Caco-2 (cell line): ENCODE results near the gene NYAP1. TPM values are rescaled to one million over a fixed set of nuclear protein-coding genes. Genes with fewer than 3 reads are reported as not detected.

Source experiments
- BruUV-seq: library from RNA; stranded (reverse); fragments of 400-500 nt; replicated peaks from 2 replicates; lab custom pipeline; 2021; lab: Mats Ljungman, UMichigan
- CTCF ChIA-PET: fragments of 300-600 bp; sonication (Branson Sonifier 250); formaldehyde crosslinking; loops from one replicate; lab custom pipeline; 2022; ENCODE audit warnings: antibody characterized with exemption; lab: Charles Lee
- POLR2A ChIA-PET: fragments of 300-600 bp; sonication (Branson Sonifier 250); formaldehyde crosslinking; loops from one replicate; lab custom pipeline; 2022; ENCODE audit warnings: antibody characterized with exemption; lab: Charles Lee
- DNase-seq, 2 experiments: peaks; one replicate each; pipeline versions ENCODE4 v3.0.0 to v3.0.0-alpha.2; 2020 to 2022
- H3K27me3 ChIP-seq: replicated peaks from 2 replicates; pipeline ENCODE4 v1.6.0; 2011; ENCODE audit warnings: low read length; ENCODE audit not compliant: control insufficient read depth, insufficient read depth
- H3K36me3 ChIP-seq: 2 replicates; pipeline ENCODE4 v1.5.1; 2011; ENCODE audit warnings: low read length; ENCODE audit not compliant: control insufficient read depth, insufficient read depth
- H3K4me1 ChIP-seq: fragments of 250-450 bp; sonication (Bioruptor Pico); 2 replicates; pipeline ENCODE4 v1.5.1; 2020; ENCODE audit warnings: mild to moderate bottlenecking
- H3K4me3 ChIP-seq: 2 replicates; pipeline ENCODE4 v1.5.1; 2011; ENCODE audit warnings: low read depth, mild to moderate bottlenecking, control low read depth, low read length
- H3K9me3 ChIP-seq: fragments of 250-450 bp; sonication (Bioruptor Pico); 2 replicates; pipeline ENCODE4 v1.5.1; 2020; ENCODE audit warnings: mild to moderate bottlenecking, moderate library complexity
- H3K27ac Mint-ChIP-seq: one replicate; pipeline ENCODE4 v1.8.0; 2022; ENCODE audit warnings: mixed read lengths; ENCODE audit not compliant: unreplicated experiment
- H3K27me3 Mint-ChIP-seq: one replicate; pipeline ENCODE4 v1.8.0; 2022; ENCODE audit warnings: mixed read lengths; ENCODE audit not compliant: insufficient read depth, unreplicated experiment
- H3K36me3 Mint-ChIP-seq: one replicate; pipeline ENCODE4 v1.8.0; 2022; ENCODE audit warnings: mild to moderate bottlenecking, mixed read lengths; ENCODE audit not compliant: insufficient read depth, unreplicated experiment
- H3K4me1 Mint-ChIP-seq: one replicate; pipeline ENCODE4 v1.8.0; 2022; ENCODE audit warnings: low read depth, mixed read lengths; ENCODE audit not compliant: unreplicated experiment
- H3K4me3 Mint-ChIP-seq: one replicate; pipeline ENCODE4 v1.8.0; 2022; ENCODE audit warnings: mild to moderate bottlenecking, moderate library complexity, mixed read lengths; ENCODE audit not compliant: unreplicated experiment
- H3K9me3 Mint-ChIP-seq: one replicate; pipeline ENCODE4 v1.8.0; 2022; ENCODE audit warnings: mixed read lengths; ENCODE audit not compliant: unreplicated experiment
- intact Hi-C: fragments of 100-400 bp; cut with micrococcal nuclease; formaldehyde crosslinking; loops from one replicate; pipeline ENCODE4 v1.10.0; 2022; ENCODE audit not compliant: unreplicated experiment
- total RNA-seq: library from RNA; stranded (reverse); gene quantifications from 2 replicates; pipeline ENCODE4 v1.2.3, GENCODE V29; 2022
- TF ChIP-seq, protein P1 (sequence below), 2 experiments: fragments of 200-600 bp in 1 of 2; IDR thresholded peaks; 1 replicate in 1 of 2; 2 replicates in 1 of 2; pipeline versions ENCODE4 v1.5.1 to v1.8.0; 2011 to 2022; ENCODE audit warnings: antibody characterized with exemption in 1 of 2, control low read depth in 1 of 2, inconsistent platforms in 1 of 2, low read depth in 1 of 2, low read length in 1 of 2, mild to moderate bottlenecking in 1 of 2, moderate library complexity in 1 of 2; ENCODE audit not compliant: insufficient read depth in 1 of 2, severe bottlenecking in 1 of 2, unreplicated experiment in 1 of 2

NYAP1 gene
- total RNA-seq, 1 experiment from 2014 or later = 1.3 TPM

DNA sequence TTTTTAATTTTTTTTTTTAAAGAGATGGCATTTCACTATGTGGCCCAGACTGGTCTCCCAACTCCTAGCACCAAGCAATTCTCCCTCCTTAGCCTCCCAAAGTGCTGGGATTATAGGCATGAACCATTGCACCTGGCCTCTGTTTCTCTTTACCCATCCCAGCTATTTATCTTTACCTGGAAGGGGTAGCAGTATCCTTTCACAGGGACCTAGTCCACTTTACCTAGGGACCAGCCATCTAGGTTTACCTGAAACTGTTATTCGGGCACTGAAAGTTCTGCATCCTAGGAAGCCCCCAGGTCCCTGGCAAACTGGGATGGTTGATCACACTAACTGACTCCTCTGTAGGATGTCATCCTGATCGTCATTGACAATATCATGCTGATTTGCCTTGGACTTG is 33.6 kb downstream of the NYAP1 start:
- Mint-ChIP-seq H3K36me3 (no peaks in the 10 kb centered on the region), H3K4me1 (no peaks in the 10 kb centered on the region), H3K27me3 (no peaks in the 10 kb centered on the region), H3K27ac (no peak overlapping the region), H3K4me3 (no peak overlapping the region), H3K9me3 (no peaks in the 10 kb centered on the region)
- Histone ChIP-seq H3K9me3 (no peaks in the 10 kb centered on the region), H3K4me1 (peaks cover 6% of the 10 kb centered on the region), H3K27me3 (no peaks in the 10 kb centered on the region), H3K4me3 (no peak overlapping the region), H3K36me3 (no peaks in the 10 kb centered on the region)
- ChIA-PET CTCF (no interaction called here), POLR2A (no interaction called here)
- TF ChIP-seq, protein P1, sequence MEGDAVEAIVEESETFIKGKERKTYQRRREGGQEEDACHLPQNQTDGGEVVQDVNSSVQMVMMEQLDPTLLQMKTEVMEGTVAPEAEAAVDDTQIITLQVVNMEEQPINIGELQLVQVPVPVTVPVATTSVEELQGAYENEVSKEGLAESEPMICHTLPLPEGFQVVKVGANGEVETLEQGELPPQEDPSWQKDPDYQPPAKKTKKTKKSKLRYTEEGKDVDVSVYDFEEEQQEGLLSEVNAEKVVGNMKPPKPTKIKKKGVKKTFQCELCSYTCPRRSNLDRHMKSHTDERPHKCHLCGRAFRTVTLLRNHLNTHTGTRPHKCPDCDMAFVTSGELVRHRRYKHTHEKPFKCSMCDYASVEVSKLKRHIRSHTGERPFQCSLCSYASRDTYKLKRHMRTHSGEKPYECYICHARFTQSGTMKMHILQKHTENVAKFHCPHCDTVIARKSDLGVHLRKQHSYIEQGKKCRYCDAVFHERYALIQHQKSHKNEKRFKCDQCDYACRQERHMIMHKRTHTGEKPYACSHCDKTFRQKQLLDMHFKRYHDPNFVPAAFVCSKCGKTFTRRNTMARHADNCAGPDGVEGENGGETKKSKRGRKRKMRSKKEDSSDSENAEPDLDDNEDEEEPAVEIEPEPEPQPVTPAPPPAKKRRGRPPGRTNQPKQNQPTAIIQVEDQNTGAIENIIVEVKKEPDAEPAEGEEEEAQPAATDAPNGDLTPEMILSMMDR (IDR thresholded peaks at IDR 0.05; ENCODE audit: insufficient read depth in 1 of 2, low read depth in 1 of 2, low read length in 1 of 2, severe bottlenecking in 1 of 2, unreplicated experiment in 1 of 2) = no peak
- intact Hi-C loops = no loop called here
- no peak for DNase-seq
- BruUV-seq = no TSS peak

DNA sequence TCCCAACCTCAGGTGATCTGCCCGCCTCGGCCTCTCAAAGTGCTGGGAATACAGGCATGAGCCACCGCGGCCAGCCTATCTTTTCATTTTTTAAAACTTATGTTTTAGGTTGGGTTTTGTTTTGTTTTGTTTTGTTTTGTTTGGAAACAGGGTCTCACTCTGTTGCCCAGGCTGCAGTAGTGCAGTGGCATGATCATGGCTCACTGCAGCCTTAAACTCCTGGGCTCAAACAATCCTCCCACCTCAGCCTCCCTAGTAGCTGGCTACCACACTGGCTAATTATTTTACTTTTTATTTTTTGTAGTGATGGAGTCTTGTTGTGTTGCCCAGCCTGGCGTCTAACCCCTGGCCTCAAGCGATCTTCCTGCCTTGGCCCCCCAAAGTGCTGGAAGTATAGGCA is 35.9 kb downstream of the NYAP1 start:
- H3K4me1 ChIP-seq = peaks cover 6% of the 10 kb centered on the region
- no peak overlapping the region for H3K4me3 Mint-ChIP-seq
- H3K4me3 ChIP-seq = no peak overlapping the region
- H3K36me3 ChIP-seq = no peaks in the 10 kb centered on the region
- ChIA-PET POLR2A (interaction anchor here (0.6 kb wide), 1 partner anchor 20 kb away, joined by 3 read pairs; no protein-coding TSS in a partner anchor), CTCF (interaction anchor here (0.6 kb wide), 2 partner anchors 20 to 83 kb away, joined by 3 to 4 read pairs; partner anchors contain the start of gene PCOLCE)
- intact Hi-C loops = no loop called here
- no peaks in the 10 kb centered on the region for H3K9me3 ChIP-seq
- no peak overlapping the region for H3K27ac Mint-ChIP-seq
- BruUV-seq = no TSS peak
- DNase-seq = no peak
- TF ChIP-seq, protein P1 (IDR thresholded peaks at IDR 0.05; ENCODE audit: insufficient read depth in 1 of 2, low read depth in 1 of 2, low read length in 1 of 2, severe bottlenecking in 1 of 2, unreplicated experiment in 1 of 2) = no peak
- H3K27me3 ChIP-seq = no peaks in the 10 kb centered on the region
- no peaks in the 10 kb centered on the region for H3K27me3 Mint-ChIP-seq
- H3K36me3 Mint-ChIP-seq = no peaks in the 10 kb centered on the region
- no peaks in the 10 kb centered on the region for H3K4me1 Mint-ChIP-seq
- H3K9me3 Mint-ChIP-seq = no peaks in the 10 kb centered on the region

DNA sequence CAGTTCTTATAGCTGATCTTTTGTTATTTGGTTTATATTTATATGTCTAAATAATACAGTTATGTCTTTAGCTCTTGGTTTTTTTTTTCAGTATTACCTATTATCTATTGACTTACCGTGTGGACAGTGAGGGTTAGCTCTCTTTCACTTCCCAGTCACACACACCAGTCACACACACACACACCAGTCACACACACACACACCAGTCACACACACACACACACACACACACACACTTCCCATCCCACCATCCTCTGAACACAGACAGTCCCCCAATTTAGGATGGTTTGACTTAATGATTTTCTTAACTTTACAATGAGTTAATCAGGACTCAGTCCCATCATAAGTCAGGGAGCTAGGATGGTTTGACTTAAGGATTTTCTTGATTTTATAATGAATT is 36.4 kb downstream of the NYAP1 start:
- no peaks in the 10 kb centered on the region for H3K9me3 ChIP-seq
- no peak for DNase-seq
- intact Hi-C loops = no loop called here
- BruUV-seq = no TSS peak
- CTCF ChIA-PET = interaction anchor here (0.6 kb wide), 3 partner anchors 20 to 82 kb away, joined by 3 to 6 read pairs (median 4); partner anchors contain the start of gene PCOLCE
- H3K4me3 ChIP-seq = no peak overlapping the region
- Mint-ChIP-seq H3K27me3 (no peaks in the 10 kb centered on the region), H3K9me3 (no peaks in the 10 kb centered on the region), H3K4me1 (no peaks in the 10 kb centered on the region), H3K27ac (no peak overlapping the region), H3K4me3 (no peak overlapping the region), H3K36me3 (no peaks in the 10 kb centered on the region)
- no peaks in the 10 kb centered on the region for H3K27me3 ChIP-seq
- POLR2A ChIA-PET = interaction anchor here (0.6 kb wide), 1 partner anchor 20 kb away, joined by 3 read pairs; no protein-coding TSS in a partner anchor
- H3K4me1 ChIP-seq = peaks cover 6% of the 10 kb centered on the region
- TF ChIP-seq, protein P1 (IDR thresholded peaks at IDR 0.05; ENCODE audit: insufficient read depth in 1 of 2, low read depth in 1 of 2, low read length in 1 of 2, severe bottlenecking in 1 of 2, unreplicated experiment in 1 of 2) = no peak
- H3K36me3 ChIP-seq = no peaks in the 10 kb centered on the region
